Right renal pelvis (tissue), 4 donors: ENCODE measurements around the gene TTC33. TPM values are rescaled to one million over a fixed set of nuclear protein-coding genes. Genes with fewer than 3 reads are reported as not detected.
"Not testable (repeated sequence)": the region's sequence is repeated elsewhere in the genome, so short reads cannot be mapped to it uniquely, and the experiment has no call there.

ENCODE experiments used
- DNase-seq, 4 donors: peaks; one replicate each; pipeline ENCODE4 v3.0.0-alpha.2; 2013; ENCODE audit warnings: low read depth in 4 of 4, low spot score in 3 of 4, missing footprints in 1 of 4
- polyA plus RNA-seq, 4 donors: library from polyadenylated mRNA; unstranded; fragments of 120-200 nt; gene quantifications; one replicate each; pipeline ENCODE4 v1.2.1, GENCODE V29; 2013; ENCODE audit not compliant: insufficient read length in 4 of 4

Gene TTC33
- polyA plus RNA-seq, 4 donors: 29.8 to 38.0 (median 36.3) TPM

DNA sequence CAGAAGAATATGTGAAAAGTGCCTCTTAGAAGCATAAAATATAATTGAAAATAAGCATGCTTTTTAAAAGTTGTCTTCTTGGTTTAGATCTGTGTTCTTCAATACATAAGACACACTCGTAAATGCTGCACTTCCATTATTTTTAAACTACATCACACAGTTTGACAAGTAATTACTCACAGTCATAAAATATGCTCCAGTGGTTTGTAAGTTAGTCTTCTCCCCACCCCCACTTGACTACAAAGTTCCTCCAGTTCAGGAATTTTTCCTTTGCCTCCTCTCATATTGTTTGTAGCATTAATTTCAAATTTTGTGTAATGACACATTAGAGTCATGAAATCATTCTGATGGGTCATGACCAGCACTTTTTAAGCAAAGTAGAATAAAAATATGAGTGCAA lies 136.3 kb downstream of the TTC33 start:
- DNase-seq: no peak

DNA sequence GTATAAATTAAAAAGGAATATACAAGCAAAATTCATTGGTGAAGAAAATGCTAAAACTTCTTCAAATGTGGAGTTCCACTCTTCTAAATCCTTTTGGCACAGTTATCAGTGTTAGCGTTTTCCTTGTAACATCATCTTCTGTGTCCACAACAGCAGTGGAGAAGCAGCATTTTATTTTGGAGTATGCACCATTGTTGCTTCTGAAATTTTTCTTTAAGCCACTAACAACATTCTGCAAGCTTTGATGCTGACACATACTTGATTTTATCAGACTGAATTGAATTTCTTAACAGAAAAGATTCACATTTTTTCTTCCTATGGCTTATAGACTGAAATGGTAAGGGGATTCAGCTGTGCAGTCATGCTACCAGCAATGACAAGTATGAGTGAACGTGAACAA lies 136.8 kb downstream of the TTC33 start:
- no peak for DNase-seq

- no peak for DNase-seq
Measured at GRCh38 chr5:40616781-40617180, 139.0 kb downstream of the TTC33 start.

DNA sequence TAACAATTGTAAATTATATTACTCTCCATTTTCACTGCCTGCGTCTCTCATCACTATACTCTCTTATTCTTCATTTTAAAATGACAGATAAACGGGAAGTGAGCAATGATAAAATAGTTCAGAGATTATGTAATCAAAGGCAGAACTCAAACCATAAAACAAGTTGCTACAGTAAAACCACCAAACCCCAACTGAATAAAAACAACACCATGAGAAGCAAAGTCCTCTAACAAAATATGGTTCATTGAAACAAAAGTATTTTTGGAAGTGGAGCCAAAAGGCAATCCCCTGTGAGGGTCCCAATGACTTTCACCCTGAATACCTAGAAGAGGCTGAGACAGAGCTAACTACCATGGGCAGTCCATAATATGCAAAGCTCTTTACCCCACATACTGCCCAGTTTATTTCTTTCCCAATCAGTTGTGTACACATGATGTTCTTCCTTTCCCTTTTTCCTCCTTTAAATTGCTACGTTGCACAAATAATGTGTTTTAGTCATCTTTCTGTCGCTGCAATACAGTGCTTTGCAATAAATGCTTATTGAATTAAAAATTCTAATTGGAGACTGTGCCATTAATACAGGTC lies 140.1 kb downstream of the TTC33 start:
- no peak for DNase-seq

- DNase-seq: no peak
Measured at GRCh38 chr5:40614923-40615585, 140.7 kb downstream of the TTC33 start.

DNA sequence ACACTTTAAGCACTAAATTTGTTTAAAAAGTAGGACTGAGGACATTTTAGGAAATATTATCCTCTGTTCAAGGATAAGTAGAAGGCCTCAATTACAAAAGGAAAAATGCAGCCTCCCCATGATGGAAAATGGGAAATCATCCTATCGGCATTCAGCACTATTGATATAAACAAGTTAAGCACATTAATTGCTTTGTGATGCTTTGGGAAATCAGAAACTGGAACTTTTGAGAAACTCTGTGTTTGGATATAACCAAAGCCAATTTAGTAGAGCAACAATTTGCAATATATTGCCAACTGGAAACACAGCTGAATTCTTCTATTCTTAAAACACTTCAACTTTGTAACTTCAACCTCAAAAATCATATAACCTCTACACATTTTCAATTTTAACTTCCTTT lies 141.3 kb downstream of the TTC33 start:
- no peak for DNase-seq

DNA sequence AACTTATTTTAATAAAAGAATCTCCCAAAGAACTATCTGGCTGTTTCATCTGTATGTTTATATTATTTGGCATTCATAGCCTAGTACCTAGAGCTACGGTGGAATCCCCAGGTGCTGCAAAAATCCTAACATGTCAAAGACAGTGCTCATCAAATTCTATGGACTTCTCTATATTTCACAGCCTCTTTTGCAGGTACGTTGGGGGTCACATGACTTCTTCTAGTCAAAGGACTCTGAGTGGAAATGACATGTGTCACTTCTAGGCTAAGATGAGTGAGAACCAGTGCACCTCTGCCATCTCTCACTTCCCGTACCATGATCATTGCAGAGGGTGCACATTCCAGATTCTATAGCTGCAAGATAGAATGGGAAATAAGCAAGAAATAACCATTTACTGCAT lies 148.6 kb downstream of the TTC33 start:
- DNase-seq: no peak

DNA sequence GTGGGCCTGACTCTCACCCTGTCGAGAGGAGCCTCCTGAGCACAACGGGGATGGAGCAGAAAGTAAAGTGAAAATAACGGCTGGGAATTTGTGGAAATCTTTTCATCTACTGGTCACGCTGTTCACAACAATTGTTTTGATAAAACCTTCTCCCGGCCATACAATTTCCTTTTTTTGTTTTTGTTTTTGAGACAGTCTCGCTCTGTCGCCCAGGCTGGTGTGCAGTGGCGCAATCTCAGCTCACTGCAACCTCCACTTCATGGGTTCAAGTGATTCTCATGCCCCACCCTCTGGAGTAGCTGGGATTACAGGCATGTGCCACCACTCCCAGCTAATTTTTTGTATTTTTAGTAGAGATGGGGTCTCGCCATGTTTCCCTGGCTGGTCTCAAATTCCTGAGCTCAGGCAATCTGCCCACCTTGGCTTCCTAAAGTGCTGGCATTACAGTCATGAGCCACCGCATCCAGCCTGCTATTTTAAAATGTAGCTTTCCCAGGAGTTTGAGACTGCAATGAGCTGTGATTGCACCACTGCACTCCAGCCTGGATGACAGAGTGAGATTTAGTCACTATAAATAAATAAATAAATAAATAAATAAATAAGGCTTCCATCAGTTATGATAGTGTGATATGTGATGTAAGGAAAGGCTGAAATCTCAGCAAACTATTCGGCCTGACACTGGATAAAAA lies 149.5 kb downstream of the TTC33 start:
- DNase-seq: no peak

GRCh38 chr5:40605295-40605958 lies 150.3 kb downstream of the TTC33 start:
- no peak for DNase-seq

DNA sequence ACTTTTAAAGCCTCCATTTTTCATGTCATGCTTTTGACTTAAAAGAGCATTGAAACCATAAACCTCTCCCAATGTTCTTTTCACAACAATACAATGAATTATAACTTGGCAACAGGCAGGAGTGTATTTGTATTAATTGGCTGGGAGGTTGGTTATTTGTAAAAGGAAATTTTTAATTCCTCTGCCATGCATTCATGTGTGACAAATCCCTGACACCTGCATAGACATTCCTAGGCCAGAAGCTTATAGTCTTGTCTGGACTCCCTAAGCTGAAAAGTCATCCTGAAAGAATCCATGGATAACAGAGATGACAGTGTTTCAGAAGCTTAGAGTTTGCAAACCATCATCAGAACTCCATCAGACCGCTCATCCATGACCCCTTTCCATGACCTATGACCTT lies 152.4 kb downstream of the TTC33 start:
- no peak for DNase-seq

GRCh38 chr5:40601198-40601868 lies 154.4 kb downstream of the TTC33 start:
- no peak for DNase-seq

DNA sequence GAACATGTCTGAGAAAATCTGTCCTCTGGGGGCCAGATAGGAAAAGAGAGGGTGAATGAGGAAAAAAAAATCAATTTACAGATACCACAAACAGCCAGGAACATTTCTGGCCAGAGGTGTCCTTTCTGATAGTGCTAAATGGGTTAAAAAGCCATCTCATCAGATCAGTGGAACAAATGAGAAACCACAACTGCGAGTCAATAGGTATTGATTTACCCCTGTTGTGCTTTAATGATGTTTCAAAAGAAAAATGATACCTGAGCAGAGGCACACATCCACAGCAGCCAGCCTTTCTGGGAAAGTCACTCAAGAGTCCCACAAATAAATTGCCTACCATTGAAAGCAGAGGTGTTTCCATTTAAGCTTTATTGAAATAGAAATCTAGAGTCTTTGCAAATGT lies 155.4 kb downstream of the TTC33 start:
- DNase-seq: no peak

DNA sequence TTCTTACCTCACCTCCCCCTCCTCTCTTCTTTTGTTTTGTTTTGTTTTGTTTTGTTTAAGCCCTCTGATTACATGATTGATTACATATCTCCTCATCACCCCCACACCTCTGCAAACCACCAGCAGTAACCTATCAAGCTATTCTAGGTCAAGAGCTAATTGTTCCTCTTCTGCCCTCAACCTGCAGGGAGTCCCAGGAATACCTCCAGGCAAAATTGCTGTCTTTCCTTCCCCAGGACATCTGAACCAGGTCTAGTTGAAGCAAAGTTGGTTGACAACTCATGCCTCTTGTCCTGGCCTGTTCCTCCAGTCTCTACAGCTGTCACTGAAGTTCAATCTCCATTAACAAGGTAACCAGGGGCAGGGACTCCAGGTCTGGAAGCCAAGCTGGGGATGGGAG lies 156.1 kb downstream of the TTC33 start:
- no peak for DNase-seq

GRCh38 chr5:40594811-40595210 lies 160.9 kb downstream of the TTC33 start:
- no peak for DNase-seq

DNA sequence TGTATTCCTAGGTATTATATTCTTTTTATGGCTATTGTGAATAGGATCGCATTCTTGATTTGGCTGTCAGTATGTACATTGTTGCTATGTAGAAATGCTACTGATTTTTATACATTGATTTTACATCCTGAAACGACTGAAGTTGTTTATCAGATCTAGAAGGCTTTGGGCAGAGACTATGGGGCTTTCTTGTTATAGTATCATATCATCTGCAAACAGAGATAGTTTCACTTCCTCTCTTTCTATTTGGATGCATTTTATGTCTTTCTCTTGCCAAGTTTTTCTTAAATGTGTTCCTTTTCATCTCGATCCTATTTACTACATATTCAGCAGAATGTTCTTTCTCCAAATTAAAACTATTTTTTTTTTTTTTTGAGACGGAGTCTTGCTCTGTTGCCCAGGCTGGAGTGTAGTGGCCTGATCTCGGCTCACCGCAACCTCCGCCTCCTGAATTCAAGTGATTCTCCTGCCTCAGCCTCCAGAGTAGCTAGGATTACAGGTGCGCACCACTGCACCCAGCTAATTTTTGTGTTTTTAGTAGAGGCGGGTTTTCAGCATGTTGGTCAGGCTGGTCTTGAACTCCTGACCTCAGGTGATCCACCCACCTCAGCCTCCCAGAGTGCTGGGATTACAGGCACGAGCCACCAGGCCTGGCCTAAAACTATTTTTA lies 163.9 kb downstream of the TTC33 start:
- DNase-seq: not testable (repeated sequence)

DNA sequence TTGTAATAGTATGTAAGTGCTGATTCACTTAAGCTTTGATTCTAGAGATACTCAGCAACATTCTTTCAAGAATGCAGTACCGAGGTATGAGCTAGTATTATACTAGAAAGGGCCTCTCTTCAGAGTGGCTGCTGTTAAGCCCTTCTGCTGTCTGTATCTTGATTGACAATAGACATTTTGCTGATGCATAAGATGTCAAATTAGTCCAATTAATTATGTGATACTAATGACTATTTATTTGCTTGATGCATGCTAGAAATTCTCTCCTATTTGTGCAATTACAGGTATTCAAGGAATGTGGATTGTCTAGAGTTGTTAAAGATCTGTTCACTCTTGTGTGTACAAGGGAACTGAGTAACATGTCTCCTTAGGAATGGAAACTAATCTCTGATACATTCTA lies 168.4 kb downstream of the TTC33 start:
- no peak for DNase-seq

DNA sequence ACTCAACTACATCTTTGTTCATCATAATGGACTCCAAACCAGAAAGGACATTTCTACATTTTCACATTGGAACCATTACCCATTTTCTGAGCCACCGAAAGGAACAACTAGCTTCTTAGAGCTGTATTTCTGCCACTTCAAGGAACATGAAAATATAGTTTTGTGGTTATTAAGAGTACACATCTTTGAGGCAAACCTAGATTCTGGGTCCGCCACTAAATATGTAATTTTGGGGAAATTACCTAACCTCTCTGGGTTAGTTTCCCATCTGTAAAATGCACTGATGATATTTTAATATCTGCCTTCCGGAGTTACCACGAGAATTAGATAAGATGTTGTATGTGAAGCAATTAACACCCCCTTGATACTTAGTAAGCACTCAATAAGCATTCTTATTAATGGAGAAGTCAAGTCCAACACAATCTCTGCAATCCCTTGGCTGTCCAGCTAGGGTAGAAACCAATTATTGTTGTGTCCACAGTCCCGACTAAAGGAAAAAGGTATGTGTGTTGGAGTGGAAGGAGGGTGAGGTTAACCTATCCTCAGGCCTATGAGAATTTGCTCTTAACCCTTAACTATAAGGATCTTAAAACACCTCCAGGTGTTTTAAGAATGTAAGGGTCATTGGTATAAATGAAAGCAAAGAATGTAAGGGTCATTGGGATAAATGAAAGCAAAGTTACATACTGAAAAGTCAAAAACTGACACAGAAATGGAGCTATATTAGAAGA lies 170.1 kb downstream of the TTC33 start:
- DNase-seq: no peak

DNA sequence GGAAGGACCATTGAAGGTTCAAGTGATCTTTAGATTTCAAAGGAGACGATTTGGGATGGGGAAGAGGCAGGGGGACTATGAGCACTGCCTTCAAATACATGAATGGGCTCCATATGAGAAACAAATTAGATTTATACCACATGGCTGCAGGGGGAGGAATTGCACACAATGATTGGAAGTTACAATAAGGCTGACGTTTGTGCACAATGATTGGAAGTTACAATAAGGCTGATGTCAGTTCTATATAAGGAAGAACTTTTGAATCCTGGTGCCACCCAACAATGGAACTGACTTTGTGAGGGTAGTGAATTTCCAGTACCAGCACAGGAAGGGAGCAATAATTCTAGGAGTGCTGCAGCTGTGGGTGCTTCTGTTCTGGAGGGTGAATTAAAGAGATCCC lies 171.7 kb downstream of the TTC33 start:
- DNase-seq: no peak

DNA sequence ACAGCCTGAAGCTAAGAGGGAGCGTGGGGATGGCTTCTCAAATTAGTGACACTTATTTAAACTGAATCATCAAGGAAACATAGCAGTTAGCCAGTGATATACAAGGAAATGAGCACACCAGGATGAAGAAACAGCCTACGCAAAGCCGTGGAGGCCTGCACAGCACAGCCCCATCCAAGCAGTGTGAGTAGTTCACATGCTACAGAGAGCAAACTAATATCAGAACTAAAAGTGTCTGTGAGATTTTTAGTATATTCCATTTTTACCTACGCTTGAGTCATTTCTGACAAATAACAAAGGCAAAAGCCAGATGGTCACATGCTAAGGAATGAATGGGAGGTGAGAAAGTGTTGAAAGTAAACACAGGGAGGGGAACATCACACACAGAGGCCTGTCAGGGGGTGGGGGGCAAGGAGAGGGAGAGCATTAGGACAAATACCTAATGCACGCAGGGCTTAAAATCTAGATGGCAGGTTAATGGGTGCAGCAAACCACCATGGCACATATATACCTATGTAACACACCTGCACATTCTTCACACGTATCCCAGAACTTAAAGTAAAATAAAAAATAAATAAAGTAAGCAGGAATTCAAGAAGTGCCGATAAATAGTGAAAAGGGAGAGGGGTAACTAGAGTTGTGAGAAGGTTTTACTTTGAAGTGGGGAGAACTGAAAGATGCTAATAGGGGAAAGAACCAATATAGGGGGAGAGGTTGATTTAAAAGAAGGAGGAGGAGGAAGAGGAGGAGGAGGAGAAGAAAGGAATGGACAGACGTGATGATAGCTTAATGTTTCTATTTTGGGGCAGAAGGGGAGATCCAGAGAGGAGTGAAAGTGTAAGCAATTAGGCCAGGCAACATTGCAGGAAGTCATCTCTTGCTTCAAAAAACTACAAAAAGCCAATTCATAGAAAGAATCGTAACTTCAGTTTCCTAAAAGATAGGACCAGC lies 177.0 kb downstream of the TTC33 start:
- DNase-seq: no peak
